ENCODE measurements around the gene DNAAF5. TPM values are rescaled to one million over a fixed set of nuclear protein-coding genes. Genes with fewer than 3 reads are reported as not detected.

The DNAAF5 gene
- total and polyA plus RNA-seq, 2 of the 13 experiments (the other 11 are each of a cell fraction or from before 2014, with no cell fraction given): 11.9 to 21.5 TPM

- Histone ChIP-seq H3K36me3 (replicated peaks in 1 of 2; ENCODE audit: control insufficient read depth in 1 of 2, insufficient read depth in 2 of 2, low read length in 2 of 2) (peaks cover 7 to 57% of the 10 kb centered on the region in 2 experiments; a peak in 4 of 5 replicates), H3K27ac (ENCODE audit: extremely low read length, insufficient read depth, low read length) (no peak overlapping the region), H2AFZ (ENCODE audit: low read length) (no peak overlapping the region), H3K4me2 (ENCODE audit: low read depth, low read length) (no peak overlapping the region), H3K27me3 (ENCODE audit: control insufficient read depth in 1 of 2, insufficient read depth in 2 of 2, low read length in 2 of 2) (no peaks in the 10 kb centered on the region), H3K9ac (ENCODE audit: insufficient read depth, low read depth, low read length) (no peak overlapping the region), H3K9me3 (ENCODE audit: low read length) (peaks cover 23% of the 10 kb centered on the region), H4K20me1 (ENCODE audit: insufficient read depth, low read length) (no peaks in the 10 kb centered on the region), H3K79me2 (ENCODE audit: insufficient read depth, low read length) (no peaks in the 10 kb centered on the region), H3K4me3 (replicated peaks in 1 of 3; ENCODE audit: insufficient read depth in 1 of 3, low read depth in 2 of 3, low read length in 3 of 3) (no peak overlapping the region), H3K4me1 (ENCODE audit: insufficient read depth, low read length) (no peaks in the 10 kb centered on the region)
- BruUV-seq (replicated peaks): no TSS peak
- peak; percentile 73 for TF ChIP-seq ZNF263 (CRISPR knock-in tag; IDR thresholded peaks at IDR 0.05)
- TF ChIP-seq SOX5 (CRISPR knock-in tag; IDR thresholded peaks at IDR 0.05; ENCODE audit: borderline replicate concordance): no peak
- POLR2A ChIA-PET: no interaction called here
- intact Hi-C loops (cut with micrococcal nuclease; ENCODE audit: unreplicated experiment) (no loop called here), in situ Hi-C loops (cut with HindIII; ENCODE audit: extremely low pct_ligation_motif_present, low pct_unique_long_range_greater_than_20kb) (no loop called here)
- CTCF ChIA-PET (ENCODE audit: low intra/inter-chr PET ratio, low total read pairs): no interaction called here
- 98% methylated on average over 11 of the region's 13 CpGs for WGBS (ENCODE audit: low lambda C conversion rate)
- no peak for ATAC-seq
- DNase-seq (ENCODE audit: low spot score): no peak
- no peak for FAIRE-seq
Measured at GRCh38 chr7:681551-682307, 44.8 kb upstream of the DNAAF5 start.

- ATAC-seq: no peak
- no peaks in the 10 kb centered on the region for H4K20me1 ChIP-seq (ENCODE audit: insufficient read depth, low read length)
- peaks cover 7 to 47% of the 10 kb centered on the region in 2 experiments; a peak in 4 of 5 replicates for H3K36me3 ChIP-seq (replicated peaks in 1 of 2; ENCODE audit: control insufficient read depth in 1 of 2, insufficient read depth in 2 of 2, low read length in 2 of 2)
- no peak overlapping the region for H3K27ac ChIP-seq (ENCODE audit: extremely low read length, insufficient read depth, low read length)
- ChIA-PET POLR2A (no interaction called here), CTCF (ENCODE audit: low intra/inter-chr PET ratio, low total read pairs) (no interaction called here)
- FAIRE-seq: no peak
- in situ Hi-C loops (cut with HindIII; ENCODE audit: extremely low pct_ligation_motif_present, low pct_unique_long_range_greater_than_20kb): no loop called here
- WGBS (ENCODE audit: low lambda C conversion rate): 96% methylated on average over 11 of the region's 11 CpGs
- no peak overlapping the region for H3K4me3 ChIP-seq (replicated peaks in 1 of 3; ENCODE audit: insufficient read depth in 1 of 3, low read depth in 2 of 3, low read length in 3 of 3)
- TF ChIP-seq ZMYM3 (CRISPR knock-in tag; IDR thresholded peaks at IDR 0.05) (no peak), ZNF616 (CRISPR knock-in tag; IDR thresholded peaks at IDR 0.05; ENCODE audit: low read depth) (no peak)
- H3K79me2 ChIP-seq (ENCODE audit: insufficient read depth, low read length): no peaks in the 10 kb centered on the region
- H3K9me3 ChIP-seq (ENCODE audit: low read length): peaks cover 24% of the 10 kb centered on the region
- H3K4me1 ChIP-seq (ENCODE audit: insufficient read depth, low read length): no peaks in the 10 kb centered on the region
- BruUV-seq (replicated peaks): no TSS peak
- H3K27me3 ChIP-seq (ENCODE audit: control insufficient read depth in 1 of 2, insufficient read depth in 2 of 2, low read length in 2 of 2): no peaks in the 10 kb centered on the region
- intact Hi-C loops (cut with micrococcal nuclease; ENCODE audit: unreplicated experiment): no loop called here
- H3K4me2 ChIP-seq (ENCODE audit: low read depth, low read length): no peak overlapping the region
- H2AFZ ChIP-seq (ENCODE audit: low read length): no peak overlapping the region
- H3K9ac ChIP-seq (ENCODE audit: insufficient read depth, low read depth, low read length): no peak overlapping the region
- no peak for DNase-seq (ENCODE audit: low spot score)
Measured at GRCh38 chr7:682810-683209, 43.7 kb upstream of the DNAAF5 start.

Data from HepG2 (cell line).